Astrocyte of the spinal cord (primary cell): ENCODE measurements around the gene RAB12.

ENCODE experiments used
- DNase-seq: peaks from one replicate; pipeline ENCODE4 v3.0.0; 2011; ENCODE audit warnings: low read depth, low spot score
- H3K4me3 ChIP-seq: 2 replicates; pipeline ENCODE4 v1.5.1; 2011; ENCODE audit warnings: low read depth, mild to moderate bottlenecking, low read length, moderate library complexity
- CTCF ChIP-seq: IDR thresholded peaks from 2 replicates; pipeline ENCODE4 v1.5.1; 2012; ENCODE audit warnings: low read depth, mild to moderate bottlenecking, low read length, inconsistent platforms
- in situ Hi-C: cut with HindIII; loops from 2 replicates; pipeline ENCODE4 v1.10.0; 2017; ENCODE audit warnings: low sequenced_read_pairs

RAB12 gene

GRCh38 chr18:8688816-8689215 lies 79.6 kb downstream of the RAB12 start:
- in situ Hi-C loops = no loop called here
- DNase-seq = no peak
- no peak overlapping the region for H3K4me3 ChIP-seq
- no peak for TF ChIP-seq CTCF
